Psoas muscle (tissue), 8 donors: ENCODE results near the gene AATF. TPM values are rescaled to one million over a fixed set of nuclear protein-coding genes. Genes with fewer than 3 reads are reported as not detected.

Source experiments
- ATAC-seq, 4 donors: fragments of 200-7000 bp; cut with Tn5 transposase; one replicate each; pipeline ENCODE4 v1.9.1; 2020; ENCODE audit warnings: moderate library complexity in 3 of 4, mild to moderate bottlenecking in 2 of 4
- DNase-seq, 2 donors: peaks; one replicate each; pipeline ENCODE4 v3.0.0-alpha.2; 2020
- H3K27ac ChIP-seq: fragments of 200-600 bp; one replicate; pipeline ENCODE4 v1.8.0; 2022
- H3K27me3 ChIP-seq, 3 donors: fragments of 200-600 bp in 1 of 3; one replicate each; pipeline versions ENCODE4 v1.6.1 to v1.8.0; 2013 to 2022; ENCODE audit warnings: low read length in 2 of 3, mild to moderate bottlenecking in 2 of 3, moderate library complexity in 1 of 3; ENCODE audit not compliant: insufficient read depth in 3 of 3
- H3K36me3 ChIP-seq, 2 donors: fragments of 200-600 bp in 1 of 2; one replicate each; pipeline versions ENCODE4 v1.6.1 to v1.8.0; 2013 to 2022; ENCODE audit warnings: low read depth in 1 of 2, mild to moderate bottlenecking in 1 of 2, moderate library complexity in 1 of 2; ENCODE audit not compliant: insufficient read depth in 1 of 2
- H3K4me1 ChIP-seq: fragments of 200-600 bp; one replicate; pipeline ENCODE4 v1.8.0; 2022
- H3K4me3 ChIP-seq: fragments of 200-600 bp; one replicate; pipeline ENCODE4 v1.8.0; 2022; ENCODE audit warnings: mild to moderate bottlenecking
- H3K9me3 ChIP-seq: fragments of 200-600 bp; one replicate; pipeline ENCODE4 v1.8.0; 2022
- CTCF ChIP-seq: fragments of 200-600 bp; IDR thresholded peaks from one replicate; pipeline ENCODE4 v1.8.0; 2022; ENCODE audit warnings: antibody characterized with exemption
- WGBS, 3 donors: extraction: QIAGEN DNeasy Blood & Tissue Kit; methylation state at CpG; one replicate each; pipeline versions ENCODE4 v1.1.6 to v1.1.7; 2013; 5-methylcytosine and 5-hydroxymethylcytosine counted together
- intact Hi-C, 2 donors: fragments of 100-400 bp; cut with DNase I; formaldehyde crosslinking; loops; one replicate each; pipeline versions ENCODE4 v1.11.0 to v1.14.2; 2022
- polyA plus RNA-seq, 3 donors: library from polyadenylated mRNA; stranded (reverse); fragments of 200-250 nt; gene quantifications; one replicate each; pipeline ENCODE4 v1.2.3, GENCODE V29; 2013
- total RNA-seq, 4 donors: library from RNA; stranded (reverse); fragmentation: NEBNext Ultra II Directional in 2 of 4; extraction: Animal tissue kit (Norgen Biotek cat#: 25700) in 2 of 4; gene quantifications; one replicate each; pipeline versions ENCODE4 v1.2.1 to v1.2.4, GENCODE V29; 2021 to 2023
- donor health status: healthy with polysubstance abuse.
- donor health status: DM: no; HTN: no; CAD: no; lungs with moderate emphysema.
- donor health status: Bipolar disorder and iron deficiency.
- donor health status: healthy.
- donor health status: DM: yes; HTN: yes; CAD: no.
- donor health status: DM: no; HTN: no; CAD: no.
- donor health status: DM: no; HTN: no; CAD: no.
- donor health status: DM: yes; HTN: yes; CAD: no.

The AATF gene
- total and polyA plus RNA-seq, 7 donors, result 23.5 to 54.8 (median 40.6) TPM

GRCh38 chr17:36937001-36937958 lies 11.5 kb upstream of the AATF start, which contains the start of gene LHX1:
LHX1 (plus strand) TSS chr17:36937475; CDS start chr17:36938198, 723 bp downstream.
- peaks cover 0 to 99% (median 88%) of the 10 kb centered on the region in 3 donors for H3K27me3 ChIP-seq
- peaks cover 62% of the 10 kb centered on the region for H3K4me1 ChIP-seq
- intact Hi-C loops, result no loop called here
- no peaks in the 10 kb centered on the region for H3K9me3 ChIP-seq
- no peak for ATAC-seq
- no peak for TF ChIP-seq CTCF
- WGBS, 3 donors, result 2 to 4% (median 3%) methylated on average over 68 to 75 of the region's 75 CpGs
- H3K36me3 ChIP-seq, result no peaks in the 10 kb centered on the region
- H3K4me3 ChIP-seq, result peak within 1 kb of the TSS; percentile 43
- DNase-seq, result peak in 1 of 2 donors; percentile 39
- no peak within 1 kb of the TSS for H3K27ac ChIP-seq

DNA sequence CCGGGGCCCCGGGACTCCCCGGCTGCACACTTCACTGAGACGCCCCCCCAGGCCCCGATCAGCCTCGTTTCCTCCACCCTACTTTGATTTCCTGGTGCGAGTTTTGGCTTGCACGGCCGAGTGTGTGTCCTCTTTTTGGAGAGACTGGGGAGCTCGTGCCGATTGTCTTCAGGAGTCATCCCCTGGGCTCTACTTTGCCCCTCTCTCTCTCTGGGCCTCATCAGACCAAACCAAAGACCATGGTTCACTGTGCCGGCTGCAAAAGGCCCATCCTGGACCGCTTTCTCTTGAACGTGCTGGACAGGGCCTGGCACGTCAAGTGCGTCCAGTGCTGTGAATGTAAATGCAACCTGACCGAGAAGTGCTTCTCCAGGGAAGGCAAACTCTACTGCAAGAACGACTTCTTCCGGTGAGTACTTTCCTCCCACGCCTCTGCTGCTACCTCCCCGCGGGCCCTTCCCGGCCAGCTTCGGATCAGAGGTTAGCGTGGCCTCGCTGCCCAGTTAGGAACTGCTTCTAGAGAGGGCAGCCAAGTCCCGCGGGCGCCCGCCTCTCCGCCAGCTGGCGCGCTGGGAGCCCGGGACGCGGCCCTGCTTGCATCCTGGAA lies 10.7 kb upstream of the AATF start:
- Histone ChIP-seq H3K36me3 (no peaks in the 10 kb centered on the region), H3K9me3 (no peaks in the 10 kb centered on the region), H3K27me3 (peaks cover 0 to 100% (median 90%) of the 10 kb centered on the region in 3 donors), H3K4me3 (peak overlapping the region; percentile 43), H3K4me1 (peaks cover 65% of the 10 kb centered on the region), H3K27ac (no peak overlapping the region)
- peak in 3 of 4 donors; percentile 28 to 55 (median 52) for ATAC-seq
- intact Hi-C loops, result no loop called here
- TF ChIP-seq CTCF, result no peak
- 2 to 3% (median 3%) methylated on average over 36 of the region's 36 CpGs for WGBS, 3 donors
- DNase-seq, result peak in 1 of 2 donors; percentile 60

DNA sequence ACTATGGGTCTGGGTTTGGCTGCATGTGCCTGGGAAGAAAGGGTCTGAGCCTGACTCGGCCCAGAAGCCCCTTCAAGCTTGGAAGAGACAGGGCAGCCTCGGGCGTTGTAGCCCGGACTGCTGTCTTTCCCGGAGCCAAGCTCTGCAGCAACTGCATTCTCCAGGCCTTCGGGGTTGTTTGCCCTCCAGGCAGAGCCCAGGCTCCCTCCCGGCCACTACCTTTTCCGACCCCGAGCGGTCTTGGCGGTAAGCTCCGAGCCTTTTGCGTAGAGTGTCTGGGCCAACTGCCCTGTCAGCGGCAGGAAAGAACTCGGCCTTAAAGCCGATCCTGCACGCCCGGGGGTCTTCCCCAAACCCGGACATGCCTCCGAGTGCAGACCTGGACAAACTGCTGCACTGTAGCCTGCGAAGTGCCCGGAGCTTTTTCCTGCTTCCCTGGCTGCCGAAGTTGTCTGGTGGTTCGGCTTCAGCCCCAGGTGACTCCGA lies 10.1 kb upstream of the AATF start:
- H3K9me3 ChIP-seq, result no peaks in the 10 kb centered on the region
- WGBS, 3 donors, result 3 to 4% (median 3%) methylated on average over 25 of the region's 25 CpGs
- DNase-seq (peak in 1 of 2 donors; percentile 42), ATAC-seq (no peak)
- H3K4me1 ChIP-seq, result peaks cover 59% of the 10 kb centered on the region
- peak overlapping the region; percentile 7 for H3K4me3 ChIP-seq
- no peak for TF ChIP-seq CTCF
- H3K27me3 ChIP-seq, result peaks cover 0 to 100% (median 92%) of the 10 kb centered on the region in 3 donors
- no peak overlapping the region for H3K27ac ChIP-seq
- intact Hi-C loops, result no loop called here
- H3K36me3 ChIP-seq, result no peaks in the 10 kb centered on the region

- Histone ChIP-seq H3K27me3 (peaks cover 0 to 100% (median 87%) of the 10 kb centered on the region in 3 donors), H3K36me3 (no peaks in the 10 kb centered on the region), H3K4me1 (peaks cover 53% of the 10 kb centered on the region), H3K9me3 (no peaks in the 10 kb centered on the region), H3K4me3 (peak overlapping the region; percentile 7), H3K27ac (no peak overlapping the region)
- ATAC-seq (no peak), DNase-seq (no peak)
- intact Hi-C loops, result no loop called here
- WGBS, 3 donors, result 7 to 11% (median 8%) methylated on average over 43 of the region's 43 CpGs
- TF ChIP-seq CTCF, result no peak
Observed at GRCh38 chr17:36939052-36939801, 9.5 kb upstream of the AATF start.
